Measurements from ENCODE around the gene CCDC85C. TPM values are rescaled to one million over a fixed set of nuclear protein-coding genes. Genes with fewer than 3 reads are reported as not detected.

The CCDC85C gene
- total and polyA plus RNA-seq, 3 donors from 2014 or later: 25.6 to 28.3 (median 26.4) TPM

- H3K4me3 ChIP-seq: no peak overlapping the region
- intact Hi-C loops (cut with DNase I; ENCODE audit: low total_unique reads): no loop called here
- peaks cover 7% of the 10 kb centered on the region for H3K4me1 ChIP-seq
- DNase-seq: no peak
- no peaks in the 10 kb centered on the region for H3K9me3 ChIP-seq
- 94 to 96% methylated on average over 9 to 24 of the region's 24 CpGs for WGBS, 2 donors
- H3K27me3 ChIP-seq: no peaks in the 10 kb centered on the region
- TF ChIP-seq CTCF (IDR thresholded peaks at IDR 0.05): no peak
- TF ChIP-seq POLR2A (IDR thresholded peaks at IDR 0.05): no peak
- H3K27ac ChIP-seq: no peak overlapping the region
- no peaks in the 10 kb centered on the region for H3K36me3 ChIP-seq (ENCODE audit: low read depth, missing control alignments)
Observed at GRCh38 chr14:99535908-99536778, 67.9 kb downstream of the CCDC85C start.

GRCh38 chr14:99535448-99535847, 68.6 kb downstream of the CCDC85C start:
- Histone ChIP-seq H3K27me3 (no peaks in the 10 kb centered on the region), H3K4me1 (peaks cover 9% of the 10 kb centered on the region), H3K27ac (no peak overlapping the region), H3K9me3 (no peaks in the 10 kb centered on the region), H3K36me3 (ENCODE audit: low read depth, missing control alignments) (no peaks in the 10 kb centered on the region), H3K4me3 (no peak overlapping the region)
- DNase-seq: no peak
- intact Hi-C loops (cut with DNase I; ENCODE audit: low total_unique reads): no loop called here
- WGBS, 2 donors: 87% methylated on average over 8 of the region's 8 CpGs; no CpG with 5 or more reads in 1 of the 2 donors
- TF ChIP-seq POLR2A (IDR thresholded peaks at IDR 0.05) (no peak), CTCF (IDR thresholded peaks at IDR 0.05) (no peak)

- intact Hi-C loops (cut with DNase I; ENCODE audit: low total_unique reads): no loop called here
- Histone ChIP-seq H3K4me1 (peaks cover 9% of the 10 kb centered on the region), H3K27me3 (no peaks in the 10 kb centered on the region), H3K9me3 (no peaks in the 10 kb centered on the region), H3K4me3 (no peak overlapping the region), H3K27ac (no peak overlapping the region), H3K36me3 (ENCODE audit: low read depth, missing control alignments) (no peaks in the 10 kb centered on the region)
- DNase-seq: no peak
- 77 to 78% methylated on average over 8 to 13 of the region's 13 CpGs for WGBS, 2 donors
- no peak for TF ChIP-seq CTCF (IDR thresholded peaks at IDR 0.05)
- no peak for TF ChIP-seq POLR2A (IDR thresholded peaks at IDR 0.05)
Observed at GRCh38 chr14:99534863-99535262, 69.1 kb downstream of the CCDC85C start.

GRCh38 chr14:99534333-99534732, 69.7 kb downstream of the CCDC85C start:
- DNase-seq: no peak
- no peak overlapping the region for H3K4me3 ChIP-seq
- 80 to 97% methylated on average over 6 of the region's 6 CpGs for WGBS, 2 donors
- H3K9me3 ChIP-seq: no peaks in the 10 kb centered on the region
- no peak overlapping the region for H3K27ac ChIP-seq
- TF ChIP-seq POLR2A (IDR thresholded peaks at IDR 0.05) (no peak), CTCF (IDR thresholded peaks at IDR 0.05) (no peak)
- H3K4me1 ChIP-seq: peaks cover 9% of the 10 kb centered on the region
- intact Hi-C loops (cut with DNase I; ENCODE audit: low total_unique reads): no loop called here
- H3K27me3 ChIP-seq: no peaks in the 10 kb centered on the region
- H3K36me3 ChIP-seq (ENCODE audit: low read depth, missing control alignments): no peaks in the 10 kb centered on the region

GRCh38 chr14:99532310-99532709, 71.7 kb downstream of the CCDC85C start:
- Histone ChIP-seq H3K36me3 (ENCODE audit: low read depth, missing control alignments) (no peaks in the 10 kb centered on the region), H3K4me1 (peaks cover 5% of the 10 kb centered on the region), H3K27ac (no peak overlapping the region), H3K9me3 (no peaks in the 10 kb centered on the region), H3K27me3 (no peaks in the 10 kb centered on the region), H3K4me3 (no peak overlapping the region)
- DNase-seq: no peak
- TF ChIP-seq CTCF (IDR thresholded peaks at IDR 0.05) (no peak), POLR2A (IDR thresholded peaks at IDR 0.05) (no peak)
- 88 to 89% methylated on average over 5 of the region's 5 CpGs for WGBS, 2 donors
- intact Hi-C loops (cut with DNase I; ENCODE audit: low total_unique reads): no loop called here

Measured in testis (tissue), 3 donors.